RWPE2 (cell line): Measurements from ENCODE around the gene PCDHGA1.

Experiments used
- ATAC-seq: fragments of 200-7000 bp; cut with Tn5 transposase; 3 replicates; pipeline ENCODE4 v1.9.1; 2021; ENCODE audit warnings: low read depth
- DNase-seq: peaks from one replicate; pipeline ENCODE4 v3.0.0-alpha.2; 2020; ENCODE audit warnings: low spot score
- H3K27ac ChIP-seq: fragments of 450-650 bp; 2 replicates; pipeline ENCODE4 v1.5.1; 2017; ENCODE audit warnings: mild to moderate bottlenecking; ENCODE audit not compliant: poor library complexity, severe bottlenecking
- H3K27me3 ChIP-seq: fragments of 250-450 bp; sonication (Bioruptor Pico); 2 replicates; pipeline ENCODE4 v1.5.1; 2021; ENCODE audit warnings: mild to moderate bottlenecking, moderate library complexity; ENCODE audit not compliant: insufficient read depth, poor library complexity, severe bottlenecking
- H3K36me3 ChIP-seq: fragments of 250-450 bp; sonication (Bioruptor Pico); 2 replicates; pipeline ENCODE4 v1.5.1; 2020; ENCODE audit warnings: low read depth, mild to moderate bottlenecking, moderate library complexity
- H3K4me1 ChIP-seq: fragments of 250-450 bp; sonication (Bioruptor Pico); 2 replicates; pipeline ENCODE4 v1.5.1; 2021; ENCODE audit warnings: mild to moderate bottlenecking, moderate library complexity; ENCODE audit not compliant: insufficient read depth, poor library complexity, severe bottlenecking
- H3K4me3 ChIP-seq: fragments of 250-450 bp; sonication (Bioruptor Pico); 2 replicates; pipeline ENCODE4 v1.5.1; 2021; ENCODE audit warnings: mild to moderate bottlenecking, moderate library complexity; ENCODE audit not compliant: severe bottlenecking
- H3K9me3 ChIP-seq: fragments of 250-450 bp; sonication (Bioruptor Pico); 2 replicates; pipeline ENCODE4 v1.5.1; 2021; ENCODE audit warnings: mild to moderate bottlenecking, moderate library complexity; ENCODE audit not compliant: severe bottlenecking
- TF ChIP-seq, protein P1 (sequence below): fragments of 450-650 bp; IDR thresholded peaks from one replicate; pipeline ENCODE4 v1.5.1; 2017; ENCODE audit warnings: mild to moderate bottlenecking, moderate library complexity; ENCODE audit not compliant: poor library complexity, severe bottlenecking

Gene PCDHGA1

GRCh38 chr5:141512911-141513626 lies 182.8 kb downstream of the PCDHGA1 start:
- ATAC-seq (no peak), DNase-seq (no peak)
- no peaks in the 10 kb centered on the region for H3K9me3 ChIP-seq
- no peak overlapping the region for H3K4me3 ChIP-seq
- H3K36me3 ChIP-seq, result peaks cover 40% of the 10 kb centered on the region
- H3K4me1 ChIP-seq, result peaks cover 45% of the 10 kb centered on the region
- H3K27ac ChIP-seq, result peak overlapping the region; percentile 95
- TF ChIP-seq, protein P1, sequence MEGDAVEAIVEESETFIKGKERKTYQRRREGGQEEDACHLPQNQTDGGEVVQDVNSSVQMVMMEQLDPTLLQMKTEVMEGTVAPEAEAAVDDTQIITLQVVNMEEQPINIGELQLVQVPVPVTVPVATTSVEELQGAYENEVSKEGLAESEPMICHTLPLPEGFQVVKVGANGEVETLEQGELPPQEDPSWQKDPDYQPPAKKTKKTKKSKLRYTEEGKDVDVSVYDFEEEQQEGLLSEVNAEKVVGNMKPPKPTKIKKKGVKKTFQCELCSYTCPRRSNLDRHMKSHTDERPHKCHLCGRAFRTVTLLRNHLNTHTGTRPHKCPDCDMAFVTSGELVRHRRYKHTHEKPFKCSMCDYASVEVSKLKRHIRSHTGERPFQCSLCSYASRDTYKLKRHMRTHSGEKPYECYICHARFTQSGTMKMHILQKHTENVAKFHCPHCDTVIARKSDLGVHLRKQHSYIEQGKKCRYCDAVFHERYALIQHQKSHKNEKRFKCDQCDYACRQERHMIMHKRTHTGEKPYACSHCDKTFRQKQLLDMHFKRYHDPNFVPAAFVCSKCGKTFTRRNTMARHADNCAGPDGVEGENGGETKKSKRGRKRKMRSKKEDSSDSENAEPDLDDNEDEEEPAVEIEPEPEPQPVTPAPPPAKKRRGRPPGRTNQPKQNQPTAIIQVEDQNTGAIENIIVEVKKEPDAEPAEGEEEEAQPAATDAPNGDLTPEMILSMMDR, result no peak
- H3K27me3 ChIP-seq, result no peaks in the 10 kb centered on the region

- DNase-seq, result no peak
- Histone ChIP-seq H3K27ac (peak overlapping the region; percentile 95), H3K4me3 (no peak overlapping the region), H3K4me1 (peaks cover 38% of the 10 kb centered on the region), H3K27me3 (no peaks in the 10 kb centered on the region), H3K9me3 (no peaks in the 10 kb centered on the region), H3K36me3 (peaks cover 46% of the 10 kb centered on the region)
- peak; percentile 12 for ATAC-seq
- TF ChIP-seq, protein P1, result no peak
These were observed 183.5 kb downstream of the PCDHGA1 start for GRCh38 chr5:141513627-141514329.

- Histone ChIP-seq H3K27me3 (no peaks in the 10 kb centered on the region), H3K9me3 (no peaks in the 10 kb centered on the region), H3K36me3 (peaks cover 54% of the 10 kb centered on the region), H3K27ac (peak overlapping the region; percentile 95), H3K4me3 (no peak overlapping the region), H3K4me1 (peaks cover 32% of the 10 kb centered on the region)
- peak; percentile 84 for ATAC-seq
- TF ChIP-seq, protein P1, result no peak
- DNase-seq, result peak; percentile 96
These were observed 184.2 kb downstream of the PCDHGA1 start for GRCh38 chr5:141514330-141515133.

- Histone ChIP-seq H3K9me3 (no peaks in the 10 kb centered on the region), H3K27me3 (no peaks in the 10 kb centered on the region), H3K36me3 (peaks cover 60% of the 10 kb centered on the region), H3K27ac (peak overlapping the region; percentile 95), H3K4me1 (peaks cover 35% of the 10 kb centered on the region), H3K4me3 (no peak overlapping the region)
- ATAC-seq, result no peak
- TF ChIP-seq, protein P1, result no peak
- no peak for DNase-seq
These were observed 184.8 kb downstream of the PCDHGA1 start for GRCh38 chr5:141515141-141515540.
